GM18870 (cell line): ENCODE measurements around the gene VAT1L.

Source experiments
- ATAC-seq: cut with Tn5 transposase; IDR thresholded peaks from one replicate; pipeline ENCODE4 v1.9.1; 2021; ENCODE audit warnings: moderate library complexity; ENCODE audit not compliant: unreplicated experiment

Gene VAT1L

DNA sequence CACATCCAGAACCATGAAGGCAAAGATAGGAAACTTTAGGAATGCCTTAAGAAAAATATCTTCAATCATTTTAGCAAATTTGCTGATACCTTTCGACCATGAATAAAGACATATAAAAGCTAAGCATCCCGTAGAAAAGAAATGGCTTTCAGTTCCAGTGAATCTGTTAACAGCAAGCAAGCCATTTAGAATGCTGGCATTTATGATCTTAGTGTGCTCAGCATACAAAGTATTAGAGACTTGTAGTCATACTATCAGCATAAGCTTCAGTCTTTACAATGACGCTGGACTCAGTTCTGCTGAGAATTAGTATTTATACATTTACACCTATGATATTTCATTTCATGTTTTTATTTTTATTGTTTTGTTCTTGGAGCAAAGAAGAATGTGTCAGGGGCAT lies 38.7 kb downstream of the VAT1L start:
- ATAC-seq = no peak

DNA sequence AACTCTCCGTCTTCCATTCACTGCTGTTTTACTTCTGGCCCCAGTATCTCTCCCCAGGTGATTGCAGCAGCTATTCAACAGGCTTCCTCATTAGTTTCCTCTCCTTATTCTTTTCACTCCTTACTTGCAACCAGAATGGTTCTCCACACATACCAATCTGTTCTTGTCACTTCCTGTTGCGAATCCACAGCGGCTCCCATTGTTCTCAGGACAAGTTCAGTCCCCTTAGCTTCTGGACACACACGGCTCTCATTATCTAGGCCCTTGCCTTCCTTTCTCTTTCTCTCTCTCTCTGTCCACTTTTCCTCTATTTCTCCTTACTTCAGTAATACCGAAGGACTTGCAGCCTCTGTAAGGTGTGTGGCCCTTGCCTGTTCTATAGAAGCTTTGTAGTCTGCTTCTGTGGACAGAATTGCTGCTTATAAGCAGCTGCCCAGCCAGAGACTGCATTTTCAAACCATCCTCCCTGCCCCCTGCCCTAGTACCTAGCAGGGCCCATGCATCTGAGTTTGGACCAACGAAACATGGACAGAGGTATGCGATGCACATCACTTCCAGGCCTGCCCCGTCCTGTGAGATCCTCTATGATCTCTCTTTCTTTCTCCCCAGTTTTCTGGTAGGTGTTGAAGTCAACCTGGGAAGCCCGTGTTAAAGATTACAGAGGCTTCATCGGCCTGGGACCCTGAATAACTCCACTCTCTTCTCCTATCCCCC lies 45.7 kb downstream of the VAT1L start:
- ATAC-seq = no peak

DNA sequence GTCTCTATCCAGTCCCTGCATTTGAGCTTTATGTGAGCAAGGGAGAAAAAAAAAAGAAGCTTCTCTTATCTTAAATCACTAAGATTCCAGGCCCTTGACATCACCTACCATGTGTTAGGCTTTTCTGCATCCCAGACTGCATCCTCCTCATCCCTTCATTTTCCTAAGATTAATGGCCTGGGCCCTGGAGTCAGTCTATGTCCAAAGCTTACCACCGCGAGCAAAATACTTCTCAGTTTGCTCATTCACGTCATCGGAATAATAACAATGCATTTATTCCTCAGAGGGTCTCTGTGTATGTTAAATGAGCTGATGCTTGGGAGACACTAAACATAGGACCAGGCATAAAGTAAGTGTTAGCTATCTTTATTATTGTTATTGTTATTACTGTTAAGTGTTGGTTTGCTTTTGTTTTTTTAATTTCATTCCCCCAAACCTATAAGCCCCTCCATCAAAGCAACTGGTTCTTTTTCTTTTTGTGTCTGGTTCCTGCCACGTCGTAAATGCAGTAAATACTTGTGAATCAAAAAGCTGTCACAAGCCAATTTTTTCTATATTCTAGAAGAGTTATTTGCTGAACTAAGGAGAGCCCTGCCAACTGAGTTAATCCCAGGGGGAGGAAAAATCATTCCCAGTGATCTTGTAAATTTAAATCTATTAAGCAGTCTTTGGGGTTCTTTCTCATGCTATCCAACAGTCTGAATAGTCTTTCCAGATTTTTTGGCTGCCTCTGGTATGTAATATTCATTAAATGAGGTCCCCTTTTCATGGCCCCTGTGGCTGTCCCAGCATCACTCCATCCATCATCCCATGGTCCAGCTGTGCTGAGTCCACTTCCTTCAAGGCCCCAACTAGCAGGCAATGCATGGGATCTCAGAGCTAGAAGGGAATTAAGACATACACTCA lies 46.5 kb downstream of the VAT1L start:
- ATAC-seq = no peak

DNA sequence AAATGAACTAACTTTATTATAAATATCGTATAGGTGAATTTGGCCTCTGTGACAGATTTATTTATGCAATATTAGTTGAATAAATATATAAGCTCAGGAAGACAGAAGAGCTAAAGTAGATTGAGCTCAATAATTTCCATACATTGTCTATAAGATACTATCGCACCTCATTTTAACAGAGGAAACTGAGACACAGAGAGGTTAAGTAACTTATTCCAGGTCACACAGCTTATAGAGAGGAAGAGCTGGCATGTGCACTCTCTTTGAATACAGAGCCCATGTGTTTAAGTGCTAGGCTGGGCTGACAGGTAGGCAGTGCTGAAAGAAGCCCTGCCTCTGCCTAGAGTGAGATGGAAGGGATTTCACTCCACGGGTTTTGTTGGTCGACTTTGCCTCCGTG lies 48.4 kb downstream of the VAT1L start:
- ATAC-seq = no peak

DNA sequence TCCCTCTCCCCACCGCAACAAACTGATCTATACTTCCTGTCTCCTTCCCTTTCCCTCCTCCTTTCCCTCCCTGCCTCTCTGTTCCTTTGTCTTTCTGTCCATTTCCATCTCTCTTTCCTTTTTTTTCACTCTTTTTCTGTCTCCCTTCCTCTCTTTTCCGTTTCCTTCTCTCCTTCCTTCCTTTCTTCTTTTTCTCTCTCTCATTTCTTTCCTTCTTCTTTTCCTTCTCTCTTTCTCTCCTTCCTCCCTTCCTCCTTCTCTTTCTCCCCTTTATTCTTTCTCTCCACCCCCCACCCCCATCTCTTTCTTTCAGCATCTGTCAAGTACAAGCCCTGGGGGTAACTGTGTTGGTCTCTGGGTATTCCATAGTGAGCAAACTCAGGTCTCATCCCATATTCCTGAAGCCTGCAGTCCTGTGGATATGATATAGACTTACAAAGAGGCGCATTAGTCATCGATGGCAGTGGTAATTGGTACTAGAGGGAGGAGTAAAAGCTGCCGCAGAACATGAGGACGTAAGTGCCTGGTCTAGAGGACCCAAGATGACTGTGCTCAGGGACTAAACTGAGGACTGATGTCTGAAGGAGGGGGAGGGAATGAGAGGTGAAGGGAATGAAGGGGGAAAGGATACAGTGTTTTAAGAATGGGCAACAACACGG lies 50.4 kb downstream of the VAT1L start:
- ATAC-seq = no peak

DNA sequence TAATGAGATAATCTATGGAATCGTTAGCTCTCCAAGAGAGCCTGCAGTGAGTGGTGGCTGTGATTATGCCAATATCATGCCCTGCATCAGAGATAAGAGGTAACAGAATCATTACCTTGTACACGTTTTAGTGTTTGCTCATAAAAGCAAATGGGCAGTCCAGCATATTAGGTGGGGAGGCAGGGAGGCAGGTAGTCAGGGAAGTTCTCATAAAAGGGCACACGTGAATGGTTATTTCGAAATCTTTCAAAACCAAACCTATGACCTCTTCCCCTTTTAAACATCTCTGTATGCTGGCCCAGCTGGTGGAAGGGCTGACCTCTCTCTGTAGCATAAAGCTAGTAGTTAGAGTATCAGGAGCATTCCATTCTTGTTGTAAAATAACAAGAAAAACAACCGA lies 51.7 kb downstream of the VAT1L start:
- no peak for ATAC-seq

DNA sequence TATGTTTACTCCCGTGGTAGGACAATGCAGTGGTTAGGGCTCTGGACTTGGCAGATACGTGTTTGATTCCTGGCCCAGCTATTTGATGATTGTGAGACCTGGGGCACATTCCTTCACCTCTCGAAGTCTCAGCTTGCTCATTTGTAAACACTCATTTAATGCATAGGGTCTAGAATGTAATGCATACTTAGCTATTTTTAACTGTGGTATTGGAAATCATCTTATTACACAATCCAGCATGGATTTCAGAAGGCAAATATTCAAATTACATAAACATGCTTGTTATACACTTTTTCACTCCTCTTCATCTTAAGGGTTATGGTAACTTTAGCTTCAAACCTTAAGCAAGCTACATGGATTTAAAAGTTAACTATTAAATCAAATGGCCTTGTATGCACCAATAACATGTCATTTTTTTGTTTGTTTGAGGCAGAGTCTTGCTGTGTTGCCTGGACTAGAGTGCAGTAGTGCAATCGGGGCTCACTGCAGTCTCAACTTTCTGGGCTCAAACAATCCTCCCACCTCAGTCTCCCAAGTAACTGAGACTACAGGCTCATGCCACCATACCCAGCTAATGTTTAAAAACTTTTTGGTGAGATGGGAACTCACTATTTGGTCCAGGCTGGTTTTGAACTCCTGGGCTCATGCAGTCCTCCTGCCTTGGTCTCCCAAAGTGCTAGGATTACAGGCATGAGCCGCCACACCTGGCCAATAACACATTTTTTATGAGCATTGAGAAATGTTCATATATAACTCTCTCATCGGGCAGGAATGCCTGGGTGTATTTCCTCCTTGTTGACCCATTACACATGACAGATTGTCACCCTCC lies 52.5 kb downstream of the VAT1L start:
- ATAC-seq = no peak

DNA sequence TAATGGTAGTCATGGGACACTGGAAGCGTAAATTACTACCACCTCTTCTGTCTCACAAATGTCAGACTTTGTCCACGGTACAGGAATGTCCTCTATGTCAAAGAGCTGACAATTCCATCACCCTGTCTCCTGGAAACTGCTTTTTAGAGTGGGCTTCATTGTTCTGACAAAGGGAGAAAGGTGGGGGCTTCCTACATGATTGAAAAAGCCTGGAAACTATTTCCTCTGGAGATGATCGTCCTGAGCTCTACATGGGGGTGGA lies 53.1 kb downstream of the VAT1L start:
- no peak for ATAC-seq

DNA sequence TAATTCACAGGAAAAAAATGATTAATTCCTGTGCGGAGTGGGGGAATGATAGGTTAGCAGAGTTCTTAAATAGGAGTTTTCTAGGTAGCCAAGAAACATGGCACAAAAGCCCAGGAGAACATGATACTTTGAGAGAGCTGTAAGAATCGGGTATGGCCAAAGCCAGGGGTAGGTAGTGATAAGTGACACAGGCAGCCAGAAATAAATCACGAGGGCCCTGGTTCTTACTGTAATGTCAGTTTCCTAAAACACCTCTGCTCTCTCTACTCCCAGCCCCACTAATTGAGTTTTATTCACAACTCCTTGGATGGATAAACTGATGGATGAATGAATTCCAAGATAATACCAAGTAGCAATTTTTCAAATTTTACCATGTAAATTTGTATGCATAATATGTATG lies 54.1 kb downstream of the VAT1L start:
- ATAC-seq = no peak

DNA sequence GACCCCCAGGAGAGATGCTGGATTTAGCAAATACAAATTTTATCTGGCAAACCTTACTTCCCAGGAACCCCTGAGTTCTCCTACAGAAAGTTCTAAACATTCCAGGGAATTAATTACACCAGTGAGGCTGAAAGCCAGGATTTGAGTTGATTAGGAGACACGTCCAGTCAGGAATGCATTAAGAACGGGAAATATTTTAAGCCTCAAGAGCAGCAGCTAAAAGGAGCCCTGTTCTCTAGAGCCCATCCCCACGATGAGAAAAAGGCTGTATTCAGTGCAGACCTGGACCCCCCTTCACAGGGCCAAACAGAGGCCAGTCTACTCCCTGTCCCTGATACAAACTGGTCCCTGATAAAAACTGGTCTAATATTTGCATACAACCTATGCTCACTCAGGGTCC lies 55.0 kb downstream of the VAT1L start:
- no peak for ATAC-seq

DNA sequence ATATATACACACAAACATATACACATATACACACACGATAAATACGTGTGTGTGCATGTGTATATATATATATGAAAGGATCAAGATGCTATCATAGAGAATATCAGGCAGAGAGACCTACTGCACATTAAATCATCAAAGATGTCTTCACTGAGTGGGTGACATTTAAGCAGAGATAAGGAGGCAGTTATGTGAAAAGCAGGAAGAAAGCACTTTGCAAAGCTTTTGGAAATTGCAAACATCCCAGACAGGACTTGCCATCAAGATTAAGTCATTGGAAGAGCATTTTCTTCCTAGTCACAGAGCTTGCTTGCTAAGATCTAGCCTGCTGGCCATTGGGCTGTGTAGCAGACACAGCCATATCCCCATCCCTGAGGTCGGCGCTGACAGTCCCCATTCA lies 56.4 kb downstream of the VAT1L start:
- ATAC-seq = no peak

DNA sequence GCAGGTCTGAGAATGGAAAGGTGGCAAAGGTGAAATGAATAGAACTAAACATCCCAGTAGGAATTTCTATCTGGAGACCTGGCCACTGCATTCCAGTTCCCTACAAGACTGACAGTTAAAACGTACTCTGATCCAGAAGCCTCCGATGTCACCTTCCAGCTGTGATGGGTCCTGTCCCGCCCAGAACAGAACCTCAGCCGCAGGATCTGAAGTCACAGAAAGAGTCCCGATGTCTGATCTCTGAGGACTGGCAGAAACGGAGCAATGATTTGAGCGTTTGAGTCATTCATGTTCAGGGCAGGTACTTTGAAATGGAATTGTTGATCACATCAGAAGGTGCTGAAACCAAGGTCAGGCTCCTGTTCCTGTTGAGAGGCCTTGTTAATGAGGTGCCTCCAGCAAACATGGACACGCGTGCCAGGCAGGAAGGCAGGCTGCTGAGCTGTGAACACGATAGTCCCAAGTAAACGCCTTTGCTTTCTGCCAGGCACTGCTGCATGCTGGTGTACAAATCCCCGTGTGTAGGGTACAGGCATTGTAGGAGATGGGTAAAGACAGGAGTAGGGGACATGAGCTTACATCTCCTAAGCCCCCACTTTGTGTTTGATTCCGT lies 61.4 kb downstream of the VAT1L start:
- no peak for ATAC-seq

DNA sequence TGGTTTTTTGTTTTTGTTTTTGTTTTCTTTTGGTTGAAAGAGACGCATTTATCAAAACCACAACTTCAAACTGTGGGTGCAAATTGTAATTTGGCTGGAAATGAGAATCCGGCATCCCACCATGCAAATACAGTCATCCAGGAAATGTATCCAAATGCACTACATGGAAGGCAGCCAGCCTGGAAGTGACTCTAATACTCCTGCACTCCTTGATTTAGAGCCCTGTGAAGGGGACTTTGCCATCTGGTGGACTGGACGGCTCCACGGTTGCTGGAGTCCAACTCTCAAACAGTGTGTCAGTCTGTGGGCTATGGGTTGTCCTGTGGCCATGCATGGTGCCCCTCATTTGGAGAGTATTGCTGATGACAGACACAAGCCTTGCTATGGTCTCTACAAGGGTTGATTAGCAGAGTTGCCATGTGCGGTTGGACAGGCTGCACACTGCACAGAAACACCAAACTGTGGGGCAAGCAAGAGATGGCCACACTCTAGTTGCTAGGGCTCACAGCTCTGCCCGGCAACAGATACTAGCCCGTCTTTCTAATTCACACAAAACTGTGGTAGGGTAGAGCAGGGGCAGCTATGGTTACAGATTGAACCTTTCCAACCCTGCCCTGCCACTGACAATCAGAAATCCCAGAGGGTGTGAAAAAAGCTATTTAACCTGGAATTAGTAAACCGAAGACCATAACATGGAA lies 62.4 kb downstream of the VAT1L start:
- no peak for ATAC-seq

DNA sequence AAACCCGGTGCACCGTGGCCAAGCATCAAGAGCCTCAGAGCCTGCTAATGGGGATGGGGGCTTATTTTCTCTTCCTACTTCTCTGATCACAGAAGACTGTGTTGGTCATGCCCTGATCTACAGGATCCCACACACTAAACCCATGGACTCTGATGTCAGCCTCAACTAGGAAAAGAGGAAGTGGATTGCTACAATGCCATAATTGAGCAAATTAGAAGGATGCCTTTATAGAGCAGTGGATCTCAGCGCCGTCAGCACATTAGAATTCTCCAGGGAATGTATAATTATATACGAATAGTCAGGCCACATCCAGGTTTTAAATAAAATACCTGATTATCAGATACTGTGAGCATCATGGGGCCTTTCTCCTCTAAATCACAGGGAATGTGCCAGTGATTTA lies 64.8 kb downstream of the VAT1L start:
- no peak for ATAC-seq

DNA sequence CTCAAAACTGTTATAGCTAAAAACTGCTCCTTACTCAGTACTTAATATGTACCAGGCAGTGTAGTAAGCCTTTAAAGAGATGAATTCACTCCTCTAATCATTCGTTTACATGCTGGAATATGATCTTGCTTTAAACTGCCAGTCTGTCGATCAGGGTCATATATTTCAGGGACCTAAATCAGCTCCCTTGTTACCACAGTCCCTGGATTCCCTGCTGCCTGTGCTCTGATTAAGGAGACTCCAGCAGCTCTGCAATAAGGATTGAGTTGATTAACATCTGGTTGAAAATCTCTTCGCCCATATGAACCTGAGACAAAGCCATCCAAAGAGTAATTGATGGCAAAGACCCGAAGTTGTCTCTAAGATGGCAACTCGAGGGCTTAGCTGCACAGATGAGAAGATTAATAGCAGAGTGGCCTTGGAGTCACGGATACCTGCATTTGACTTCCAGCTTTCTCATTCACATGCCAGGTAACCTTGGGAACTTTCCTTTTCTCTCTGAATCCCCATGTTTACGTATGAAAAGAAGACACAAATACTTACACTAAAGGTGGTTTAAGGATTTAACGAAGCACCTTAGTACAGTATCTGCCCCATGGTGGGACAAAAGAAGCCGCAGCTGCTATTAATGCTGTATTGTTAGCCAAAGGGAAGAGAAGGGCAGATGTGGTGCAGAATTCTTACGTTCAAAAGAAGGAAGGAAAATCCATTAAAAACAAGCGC lies 68.2 kb downstream of the VAT1L start:
- no peak for ATAC-seq

DNA sequence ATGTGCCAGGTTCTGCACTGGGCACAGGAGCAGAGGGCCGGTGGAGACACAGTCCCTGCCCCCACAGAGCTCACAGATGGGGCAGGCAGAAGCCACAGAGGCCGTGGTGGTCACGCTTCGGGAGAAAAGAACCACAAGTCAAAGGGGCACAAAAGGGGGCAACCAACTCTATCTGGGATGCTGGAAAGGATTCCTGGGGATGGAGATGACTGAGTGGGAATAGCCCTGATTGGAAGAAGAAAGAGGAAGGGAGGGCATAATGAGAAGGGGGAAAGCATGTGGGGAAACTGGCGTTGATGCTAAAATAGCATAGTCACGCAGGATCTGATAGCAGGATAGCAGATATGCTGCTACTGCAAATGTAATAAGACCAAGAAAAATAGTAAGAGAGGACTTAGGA lies 69.7 kb downstream of the VAT1L start:
- no peak for ATAC-seq

DNA sequence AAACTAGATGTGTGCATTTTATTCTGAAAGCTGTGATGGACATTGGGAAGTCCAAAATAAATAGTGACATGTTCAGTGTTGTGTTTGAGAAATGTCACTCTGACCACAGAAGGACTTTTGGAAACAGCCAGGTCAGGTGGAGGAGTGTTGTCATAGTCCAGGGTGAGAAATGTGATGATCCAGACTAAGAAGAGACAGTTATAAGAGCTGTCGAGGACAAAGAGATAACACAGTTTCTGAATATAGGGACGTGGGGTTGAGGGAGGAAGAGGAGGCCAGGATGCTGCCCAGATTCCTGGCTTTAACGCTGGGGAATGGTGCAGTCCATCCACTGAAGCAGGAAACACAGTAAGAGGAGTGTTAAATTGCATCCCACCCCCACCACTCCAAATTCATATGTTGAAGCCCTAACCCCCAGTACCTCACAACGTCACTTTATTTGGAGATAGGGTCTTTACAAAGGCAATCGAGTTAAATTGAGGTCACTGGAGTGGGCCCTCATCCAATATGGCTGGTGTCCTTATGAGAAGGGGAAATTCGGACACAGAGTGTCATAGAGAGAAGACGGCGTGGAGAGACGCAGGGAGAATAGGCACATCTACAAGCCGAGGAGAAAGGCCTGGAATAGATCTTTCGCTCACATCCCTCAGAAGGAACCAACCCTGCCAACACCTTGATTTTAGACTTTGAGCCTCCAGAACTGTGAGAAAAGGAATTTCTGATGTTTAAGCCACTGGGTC lies 71.3 kb downstream of the VAT1L start:
- no peak for ATAC-seq

DNA sequence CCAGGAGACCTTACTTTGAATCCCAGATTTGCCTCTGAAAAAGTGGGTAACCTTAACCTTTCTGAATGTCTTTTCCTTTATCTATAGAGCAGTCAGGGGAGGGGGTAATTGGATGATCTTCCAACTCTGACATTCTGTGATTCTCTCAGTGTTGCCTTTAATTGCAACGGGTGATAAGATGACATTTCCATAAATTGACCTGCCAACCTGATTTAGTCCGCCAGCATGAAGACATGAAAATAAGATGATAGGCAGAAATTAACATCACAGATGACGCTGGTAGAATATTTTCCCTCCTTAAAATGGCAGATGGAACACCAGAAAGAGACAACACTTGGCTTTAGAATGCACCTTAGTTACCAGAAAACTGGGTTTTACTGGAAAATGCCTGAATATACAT lies 72.6 kb downstream of the VAT1L start:
- no peak for ATAC-seq

DNA sequence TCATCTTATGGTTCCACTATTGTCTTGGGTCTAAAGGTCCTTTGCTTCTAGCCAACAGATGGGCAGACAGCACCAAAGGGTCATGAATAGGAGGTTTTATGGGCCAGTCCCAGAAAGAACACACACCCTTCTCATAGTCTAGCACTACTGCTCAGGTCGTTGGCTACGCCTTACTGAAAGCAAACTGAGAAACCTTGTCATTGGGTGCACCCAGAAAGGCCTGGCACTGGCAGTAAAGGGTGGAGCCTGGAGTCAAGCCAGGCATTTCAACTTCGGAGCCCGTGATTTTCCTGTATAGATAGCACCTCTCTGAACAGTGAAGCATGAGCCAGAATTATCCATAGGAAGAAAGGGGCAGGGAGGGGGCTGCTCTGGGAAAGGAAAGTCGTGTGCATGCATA lies 74.9 kb downstream of the VAT1L start:
- no peak for ATAC-seq
